Stimulated activated CD4-positive, alpha-beta T cell treated with anti-CD3 and anti-CD28 coated beads, Interleukin-4, amount 100 ng/mL, for 1 hour (primary cell): Measurements from ENCODE around the gene IQCF6.
"Not testable (repeated sequence)": the region's sequence is repeated elsewhere in the genome, so short reads cannot be mapped to it uniquely, and the experiment has no call there.

ENCODE experiments used
- DNase-seq: peaks from one replicate; pipeline ENCODE4 v3.0.0-alpha.2; 2020

The IQCF6 gene

GRCh38 chr3:51779137-51779536 lies at the start of gene IQCF6:
Gene IQCF6, minus strand, starts transcription at chr3:51779237. Its CDS starts 13 bp downstream, at chr3:51779224.
- DNase-seq: no peak

GRCh38 chr3:51828297-51828696 lies 49.3 kb upstream of the IQCF6 start:
- DNase-seq: no peak

- DNase-seq: peak; percentile 5
Observed at GRCh38 chr3:51819709-51820406, 40.8 kb upstream of the IQCF6 start.

GRCh38 chr3:51819151-51819550 lies 40.1 kb upstream of the IQCF6 start:
- no peak for DNase-seq

- no peak for DNase-seq
Observed at GRCh38 chr3:51817375-51817774, 38.3 kb upstream of the IQCF6 start.

GRCh38 chr3:51816723-51817122 lies 37.7 kb upstream of the IQCF6 start:
- no peak for DNase-seq

GRCh38 chr3:51815614-51816013 lies 36.6 kb upstream of the IQCF6 start:
- no peak for DNase-seq

- DNase-seq: no peak
Observed at GRCh38 chr3:51814034-51814433, 35.0 kb upstream of the IQCF6 start.

- no peak for DNase-seq
Observed at GRCh38 chr3:51813539-51813938, 34.5 kb upstream of the IQCF6 start.

- no peak for DNase-seq
Observed at GRCh38 chr3:51808934-51809333, 29.9 kb upstream of the IQCF6 start.

GRCh38 chr3:51802106-51802703 lies 23.2 kb upstream of the IQCF6 start:
- no peak for DNase-seq

- DNase-seq: no peak
Observed at GRCh38 chr3:51800750-51801125, 21.7 kb upstream of the IQCF6 start.

- no peak for DNase-seq
Observed at GRCh38 chr3:51799879-51800749, 21.1 kb upstream of the IQCF6 start.

- DNase-seq: no peak
Observed at GRCh38 chr3:51798411-51798963, 19.4 kb upstream of the IQCF6 start.

GRCh38 chr3:51796854-51797253 lies 17.8 kb upstream of the IQCF6 start:
- no peak for DNase-seq

GRCh38 chr3:51794206-51794605 lies 15.2 kb upstream of the IQCF6 start:
- no peak for DNase-seq

GRCh38 chr3:51792206-51792605 lies 13.2 kb upstream of the IQCF6 start:
- DNase-seq: no peak

- no peak for DNase-seq
Observed at GRCh38 chr3:51789437-51789836, 10.4 kb upstream of the IQCF6 start.

- DNase-seq: not testable (repeated sequence)
Observed at GRCh38 chr3:51787576-51787975, 8.5 kb upstream of the IQCF6 start.

GRCh38 chr3:51786267-51786666 lies 7.2 kb upstream of the IQCF6 start:
- DNase-seq: no peak

- no peak for DNase-seq
Observed at GRCh38 chr3:51778554-51778953, 483 bp downstream of the IQCF6 start.

- DNase-seq: no peak
Observed at GRCh38 chr3:51777985-51778384, 1.1 kb downstream of the IQCF6 start.

GRCh38 chr3:51773529-51774056 lies 5.4 kb downstream of the IQCF6 start:
- no peak for DNase-seq
